Activated naive CD4-positive, alpha-beta T cell treated with Interleukin-2 at 50 U/mL for 16 hours (primary cell): ENCODE data around the gene TBC1D3E.
"Not testable (repeated sequence)": the region's sequence is repeated elsewhere in the genome, so short reads cannot be mapped to it uniquely, and the experiment has no call there.

Experiments used
- DNase-seq: peaks from one replicate; pipeline ENCODE4 v3.0.0-alpha.2; 2020

Gene TBC1D3E

GRCh38 chr17:38127651-38128050 is at the start of gene TBC1D3E:
TBC1D3E (plus strand) TSS chr17:38127951; CDS start chr17:38129496, 1,545 bp downstream.
- DNase-seq = not testable (repeated sequence)

- not testable (repeated sequence) for DNase-seq
These were observed 40.4 kb upstream of the TBC1D3E start for GRCh38 chr17:38087344-38087743.

- DNase-seq = not testable (repeated sequence)
These were observed 39.6 kb upstream of the TBC1D3E start for GRCh38 chr17:38088120-38088519.

- not testable (repeated sequence) for DNase-seq
These were observed 33.6 kb upstream of the TBC1D3E start for GRCh38 chr17:38094059-38094694.

GRCh38 chr17:38099262-38099661 is 28.5 kb upstream of the TBC1D3E start:
- not testable (repeated sequence) for DNase-seq

- DNase-seq = not testable (repeated sequence)
These were observed 7.9 kb upstream of the TBC1D3E start for GRCh38 chr17:38119829-38120228.

- not testable (repeated sequence) for DNase-seq
These were observed 7.1 kb downstream of the TBC1D3E start for GRCh38 chr17:38134860-38135259.
